Fibroblast of lung (primary cell): ENCODE data around the gene KRT6C. TPM values are rescaled to one million over a fixed set of nuclear protein-coding genes. Genes with fewer than 3 reads are reported as not detected.

ENCODE experiments used
- DNase-seq, 2 donors: peaks; one replicate each; pipeline versions ENCODE4 v3.0.0 to v3.0.0-alpha.2; 2010; ENCODE audit warnings: low read depth in 2 of 2
- H2AFZ ChIP-seq: 2 replicates; pipeline ENCODE4 v1.5.1; 2012; ENCODE audit warnings: low read length, control low read depth, inconsistent platforms
- H3K27ac ChIP-seq: 2 replicates; pipeline ENCODE4 v1.5.1; 2011; ENCODE audit warnings: low read length, control low read depth; ENCODE audit not compliant: insufficient read depth
- H3K27me3 ChIP-seq: 2 replicates; pipeline ENCODE4 v1.5.1; 2011; ENCODE audit warnings: mild to moderate bottlenecking, low read length; ENCODE audit not compliant: control insufficient read depth, insufficient read depth
- H3K36me3 ChIP-seq: 2 replicates; pipeline ENCODE4 v1.5.1; 2011; ENCODE audit warnings: low read length; ENCODE audit not compliant: control insufficient read depth, insufficient read depth
- H3K4me1 ChIP-seq: 2 replicates; pipeline ENCODE4 v1.5.1; 2011; ENCODE audit warnings: low read length; ENCODE audit not compliant: control insufficient read depth, insufficient read depth; ENCODE audit errors: extremely low read depth
- H3K4me2 ChIP-seq: 2 replicates; pipeline ENCODE4 v1.5.1; 2011; ENCODE audit warnings: low read length, control low read depth; ENCODE audit not compliant: insufficient read depth; ENCODE audit errors: extremely low read depth
- H3K4me3 ChIP-seq, 4 experiments: fragments of 200-600 bp in 1 of 4; sonication (generic) in 1 of 4; replicated peaks in 1 of 4; 2 replicates each; pipeline ENCODE4 v1.5.1; 2011 to 2016; ENCODE audit warnings: low read length in 4 of 4, low read depth in 3 of 4, mild to moderate bottlenecking in 3 of 4, control low read depth in 2 of 4, inconsistent platforms in 1 of 4, mixed read lengths in 1 of 4; ENCODE audit not compliant: insufficient read depth in 1 of 4; ENCODE audit errors: control extremely low read depth in 1 of 4
- H3K79me2 ChIP-seq: 2 replicates; pipeline ENCODE4 v1.5.1; 2012; ENCODE audit warnings: mild to moderate bottlenecking, low read length, inconsistent platforms; ENCODE audit not compliant: control insufficient read depth, insufficient read depth
- H3K9ac ChIP-seq: 2 replicates; pipeline ENCODE4 v1.5.1; 2011; ENCODE audit warnings: mild to moderate bottlenecking, low read length, control low read depth; ENCODE audit not compliant: insufficient read depth
- H3K9me3 ChIP-seq: 2 replicates; pipeline ENCODE4 v1.5.1; 2012; ENCODE audit warnings: low read depth, low read length; ENCODE audit not compliant: control insufficient read depth, insufficient read depth
- H4K20me1 ChIP-seq: 2 replicates; pipeline ENCODE4 v1.5.1; 2011; ENCODE audit warnings: low read length; ENCODE audit not compliant: control insufficient read depth, insufficient read depth; ENCODE audit errors: extremely low read depth
- CTCF ChIP-seq, 2 donors: IDR thresholded peaks in 1 of 2; conservative IDR thresholded peaks in 1 of 2; 1 replicate in 1 of 2; 2 replicates in 1 of 2; pipeline ENCODE4 v1.5.1; 2011 to 2012; ENCODE audit warnings: low read length in 2 of 2, control low read depth in 1 of 2, inconsistent platforms in 1 of 2, low read depth in 1 of 2, mild to moderate bottlenecking in 1 of 2
- EZH2 ChIP-seq: IDR thresholded peaks from 2 replicates; pipeline ENCODE4 v1.5.1; 2012; ENCODE audit warnings: low read length, control low read depth, mild to moderate bottlenecking; ENCODE audit errors: missing control alignments
- polyA plus RNA-seq, 2 donors: library from polyadenylated mRNA; depleted of rRNA in 1 of 2; stranded (reverse) in 1 of 2; unstranded in 1 of 2; fragments of >200 nt; gene quantifications; 2 replicates each; pipeline ENCODE4 v1.2.1, GENCODE V29; 2011 to 2012; ENCODE audit warnings: missing spikeins in 1 of 2
- total RNA-seq: library from RNA; depleted of rRNA; stranded (reverse); fragments of >200 nt; gene quantifications from 2 replicates; pipeline ENCODE4 v1.2.1, GENCODE V29; 2014

The KRT6C gene
- total and polyA plus RNA-seq, 2 donors (not counting 1 experiment from before 2014, with no cell fraction given): not detected

DNA sequence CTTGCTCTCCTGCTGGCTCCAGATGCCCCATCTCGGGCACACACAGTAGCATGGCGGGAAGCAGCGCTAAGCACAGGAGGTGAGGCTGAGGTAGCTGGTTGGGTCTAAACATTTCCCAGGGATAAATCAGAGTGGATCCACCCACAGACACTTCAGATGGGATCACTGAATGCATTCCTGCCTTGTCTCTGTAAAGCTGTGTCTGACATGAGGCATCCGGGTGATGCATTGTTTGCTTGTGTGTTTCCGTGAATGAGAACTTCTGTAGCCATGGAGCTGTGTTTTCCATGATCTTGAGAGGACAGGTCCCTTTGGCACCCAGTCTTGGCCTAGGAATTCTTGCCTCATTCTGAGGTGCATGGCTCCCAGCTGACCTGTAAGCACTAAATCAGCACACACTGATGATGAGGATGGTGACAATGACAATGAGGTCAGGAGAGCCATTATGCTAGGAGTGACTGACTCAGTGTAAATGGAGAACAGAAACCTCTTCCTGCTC lies 32.7 kb downstream of the KRT6C start:
- TF ChIP-seq EZH2 (no peak), CTCF (conservative IDR thresholded peaks at IDR 0.05 in 1 of 2, IDR thresholded peaks at IDR 0.05 in 1 of 2; ENCODE audit: low read depth in 1 of 2, low read length in 2 of 2) (no peak)
- Histone ChIP-seq H3K36me3 (no peaks in the 10 kb centered on the region), H3K4me1 (no peaks in the 10 kb centered on the region), H4K20me1 (no peaks in the 10 kb centered on the region), H3K79me2 (no peaks in the 10 kb centered on the region), H3K4me3 (no peak overlapping the region), H3K27ac (no peak overlapping the region), H3K9ac (no peak overlapping the region), H3K27me3 (no peaks in the 10 kb centered on the region), H2AFZ (no peak overlapping the region), H3K4me2 (no peak overlapping the region), H3K9me3 (no peaks in the 10 kb centered on the region)
- peak in 1 of 2 donors; percentile 94 for DNase-seq

- H3K27me3 ChIP-seq: no peaks in the 10 kb centered on the region
- H3K36me3 ChIP-seq: no peaks in the 10 kb centered on the region
- H3K79me2 ChIP-seq: no peaks in the 10 kb centered on the region
- no peak overlapping the region for H3K27ac ChIP-seq
- H4K20me1 ChIP-seq: no peaks in the 10 kb centered on the region
- H3K4me2 ChIP-seq: no peak overlapping the region
- DNase-seq: no peak
- H3K4me3 ChIP-seq: no peak overlapping the region
- TF ChIP-seq CTCF (conservative IDR thresholded peaks at IDR 0.05 in 1 of 2, IDR thresholded peaks at IDR 0.05 in 1 of 2; ENCODE audit: low read depth in 1 of 2, low read length in 2 of 2): no peak
- no peak for TF ChIP-seq EZH2
- H3K9me3 ChIP-seq: no peaks in the 10 kb centered on the region
- no peak overlapping the region for H2AFZ ChIP-seq
- no peak overlapping the region for H3K9ac ChIP-seq
- no peaks in the 10 kb centered on the region for H3K4me1 ChIP-seq
Observed at GRCh38 chr12:52439845-52440244, 33.8 kb downstream of the KRT6C start.

GRCh38 chr12:52439420-52439819 lies 34.2 kb downstream of the KRT6C start:
- Histone ChIP-seq H3K9ac (no peak overlapping the region), H3K27me3 (no peaks in the 10 kb centered on the region), H3K4me3 (no peak overlapping the region), H3K79me2 (no peaks in the 10 kb centered on the region), H3K4me1 (no peaks in the 10 kb centered on the region), H4K20me1 (no peaks in the 10 kb centered on the region), H3K27ac (no peak overlapping the region), H2AFZ (no peak overlapping the region), H3K9me3 (no peaks in the 10 kb centered on the region), H3K4me2 (no peak overlapping the region), H3K36me3 (no peaks in the 10 kb centered on the region)
- no peak for DNase-seq
- TF ChIP-seq EZH2: no peak
